H1 (cell line): ENCODE data around the gene VMP1.

ENCODE experiments used
- BCL11A ChIP-seq, 2 experiments: IDR thresholded peaks; one replicate each; pipeline ENCODE4 v1.6.1; 2011; ENCODE audit warnings: low read depth in 2 of 2, low read length in 2 of 2, mild to moderate bottlenecking in 2 of 2
- CTCF ChIP-seq, 3 experiments: IDR thresholded peaks; 1 replicate in 2 of 3; 2 replicates in 1 of 3; pipeline versions ENCODE4 v1.5.1 to v1.6.1; 2011; ENCODE audit warnings: low read length in 3 of 3, mild to moderate bottlenecking in 3 of 3, inconsistent platforms in 2 of 3, low read depth in 1 of 3, moderate library complexity in 1 of 3; ENCODE audit not compliant: insufficient read depth in 1 of 3; ENCODE audit errors: control extremely low read depth in 1 of 3
- E2F6 ChIP-seq: IDR thresholded peaks from 2 replicates; pipeline ENCODE4 v1.6.1; 2012; ENCODE audit warnings: inconsistent platforms
- EP300 ChIP-seq, 2 experiments: IDR thresholded peaks; 1 replicate in 1 of 2; 2 replicates in 1 of 2; pipeline ENCODE4 v1.6.1; 2011 to 2012; ENCODE audit warnings: low read depth in 2 of 2, low read length in 2 of 2, mild to moderate bottlenecking in 2 of 2, borderline replicate concordance in 1 of 2, inconsistent platforms in 1 of 2, moderate library complexity in 1 of 2
- KDM1A ChIP-seq: fragments of 200-600, 300-600 bp; sonication (generic); IDR thresholded peaks from 2 replicates; pipeline ENCODE4 v1.7.1; 2016; ENCODE audit warnings: mild to moderate bottlenecking, low read length, borderline replicate concordance
- NRF1 ChIP-seq: IDR thresholded peaks from 2 replicates; pipeline ENCODE4 v1.6.1; 2011; ENCODE audit warnings: mild to moderate bottlenecking, low read depth, low read length, improper control_type of control experiment
- POLR2A ChIP-seq, 2 experiments: IDR thresholded peaks; 1 replicate in 1 of 2; 2 replicates in 1 of 2; pipeline ENCODE4 v1.6.1; 2011; ENCODE audit warnings: low read depth in 2 of 2, low read length in 2 of 2, mild to moderate bottlenecking in 2 of 2; ENCODE audit errors: control extremely low read depth in 1 of 2
- SIX5 ChIP-seq: IDR thresholded peaks from 2 replicates; pipeline ENCODE4 v1.6.1; 2011; ENCODE audit warnings: mild to moderate bottlenecking, low read depth, low read length

- TF ChIP-seq BCL11A (IDR thresholded peaks at IDR 0.05; ENCODE audit: low read depth in 2 of 2, low read length in 2 of 2) (no peak), E2F6 (no peak), KDM1A (no peak), POLR2A (IDR thresholded peaks at IDR 0.05; ENCODE audit: control extremely low read depth in 1 of 2, low read depth in 2 of 2, low read length in 2 of 2) (peak; percentile 69 to 70), SIX5 (no peak), NRF1 (no peak), EP300 (IDR thresholded peaks at IDR 0.05; ENCODE audit: borderline replicate concordance in 1 of 2, low read depth in 2 of 2, low read length in 2 of 2) (no peak), CTCF (IDR thresholded peaks at IDR 0.05; ENCODE audit: control extremely low read depth in 1 of 3, insufficient read depth in 1 of 3, low read depth in 1 of 3, low read length in 3 of 3) (no peak)
Measured at GRCh38 chr17:59839651-59840328, 132.3 kb downstream of the VMP1 start.
